Right forelimb (tissue), 1 donor: Measurements from ENCODE around the gene AHSP.
A peak's percentile ranks its signal among the peaks of the same experiment; 100 is the strongest.
"Not testable (repeated sequence)": the region's sequence is repeated elsewhere in the genome, so short reads cannot be mapped to it uniquely, and the experiment has no call there.

ENCODE experiments used
- DNase-seq: peaks from one replicate; pipeline ENCODE4 v3.0.0-alpha.2; 2018

Gene AHSP

GRCh38 chr16:31501226-31501965, 26.3 kb upstream of the AHSP start:
- DNase-seq = no peak

DNA sequence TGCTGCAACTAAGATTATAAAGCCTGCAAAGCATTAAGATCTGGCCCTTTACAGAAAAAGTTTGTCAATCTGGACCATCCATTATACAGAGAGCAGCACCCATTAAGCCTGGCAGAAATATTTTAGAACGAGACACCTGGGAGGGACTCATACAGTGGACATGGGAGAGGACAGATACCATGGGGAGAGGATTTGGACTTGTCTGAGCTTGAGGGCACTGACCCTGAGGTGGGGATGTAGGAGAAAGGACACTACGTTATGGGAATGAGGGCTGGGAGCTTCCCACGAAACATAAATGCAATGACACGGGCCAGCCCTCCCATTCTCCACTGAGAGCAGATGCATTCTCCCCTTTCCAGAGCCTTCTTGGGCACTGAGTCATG, 25.7 kb upstream of the AHSP start:
- DNase-seq = no peak

DNA sequence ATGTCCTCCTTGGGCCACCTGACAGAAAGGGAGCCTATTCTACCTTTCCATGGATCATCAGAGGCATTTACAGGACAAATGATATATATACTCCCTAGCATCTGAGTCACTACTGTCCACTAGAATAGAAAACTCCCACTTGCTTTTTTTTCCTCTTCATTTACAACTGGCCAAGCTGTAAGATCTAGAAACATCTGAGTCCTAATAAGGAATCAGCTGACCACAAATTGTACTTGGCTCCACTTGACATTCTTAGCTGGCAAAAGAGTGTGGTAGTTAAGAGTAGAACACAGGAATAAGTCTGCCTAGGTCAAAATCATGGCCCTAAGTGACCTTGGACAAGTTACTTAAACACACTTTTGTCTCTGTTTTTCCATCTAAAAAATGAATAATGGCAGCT, 24.7 kb upstream of the AHSP start:
- DNase-seq = no peak

DNA sequence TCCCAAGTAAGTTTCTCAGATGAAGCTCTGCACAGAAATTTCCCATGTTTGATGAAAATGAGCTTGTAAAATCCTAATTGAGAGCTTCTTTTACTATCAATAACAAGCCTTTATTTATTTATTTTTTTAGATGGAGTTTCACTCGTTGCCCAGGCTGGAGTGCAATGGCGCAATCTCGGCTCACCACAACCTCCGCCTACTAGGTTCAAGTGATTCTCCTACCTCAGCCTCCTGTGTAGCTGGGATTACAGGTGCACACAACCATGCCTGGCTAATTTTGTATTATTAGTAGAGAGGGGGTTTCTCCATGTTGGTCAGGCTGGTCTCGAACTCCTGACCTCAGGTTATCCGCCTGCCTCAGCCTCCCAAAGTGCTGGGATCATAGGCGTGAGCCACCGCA, 24.1 kb upstream of the AHSP start:
- DNase-seq = not testable (repeated sequence)

GRCh38 chr16:31504159-31504558, 23.5 kb upstream of the AHSP start:
- DNase-seq = no peak

DNA sequence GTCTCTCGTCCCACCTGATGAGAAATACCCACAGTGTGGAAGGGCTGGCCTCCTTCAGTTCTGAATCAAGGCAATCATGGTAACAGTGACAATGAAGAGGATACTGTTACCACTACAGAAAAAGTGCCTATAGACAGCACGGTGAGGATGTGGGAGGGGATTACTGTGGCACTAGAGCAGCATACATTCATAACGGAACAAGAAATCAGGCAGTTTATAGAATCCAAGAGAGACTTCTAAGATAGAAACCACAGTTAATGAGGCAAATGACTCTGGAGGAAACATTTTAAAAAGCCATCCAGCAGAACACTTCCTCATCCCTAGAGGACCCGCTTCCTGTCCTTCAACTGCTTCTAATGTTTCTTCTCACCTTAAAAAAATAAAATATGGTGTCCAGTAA, 22.2 kb upstream of the AHSP start:
- DNase-seq = no peak

DNA sequence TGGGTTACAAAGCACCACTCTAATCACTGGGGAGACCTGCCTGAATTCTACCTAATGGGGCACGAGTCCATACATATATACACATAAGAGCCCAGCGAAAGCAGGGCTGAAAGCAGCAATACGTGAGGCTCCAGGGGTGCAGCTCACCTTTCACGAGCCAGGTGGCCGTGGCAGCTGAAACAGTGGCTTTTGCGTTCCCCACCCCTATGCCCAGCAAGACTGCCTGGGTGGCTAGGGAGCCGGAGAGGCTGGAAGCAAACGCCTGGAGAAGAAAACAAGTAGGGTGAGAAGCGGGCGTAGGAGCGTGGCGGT, 20.1 kb upstream of the AHSP start:
- DNase-seq = no peak

DNA sequence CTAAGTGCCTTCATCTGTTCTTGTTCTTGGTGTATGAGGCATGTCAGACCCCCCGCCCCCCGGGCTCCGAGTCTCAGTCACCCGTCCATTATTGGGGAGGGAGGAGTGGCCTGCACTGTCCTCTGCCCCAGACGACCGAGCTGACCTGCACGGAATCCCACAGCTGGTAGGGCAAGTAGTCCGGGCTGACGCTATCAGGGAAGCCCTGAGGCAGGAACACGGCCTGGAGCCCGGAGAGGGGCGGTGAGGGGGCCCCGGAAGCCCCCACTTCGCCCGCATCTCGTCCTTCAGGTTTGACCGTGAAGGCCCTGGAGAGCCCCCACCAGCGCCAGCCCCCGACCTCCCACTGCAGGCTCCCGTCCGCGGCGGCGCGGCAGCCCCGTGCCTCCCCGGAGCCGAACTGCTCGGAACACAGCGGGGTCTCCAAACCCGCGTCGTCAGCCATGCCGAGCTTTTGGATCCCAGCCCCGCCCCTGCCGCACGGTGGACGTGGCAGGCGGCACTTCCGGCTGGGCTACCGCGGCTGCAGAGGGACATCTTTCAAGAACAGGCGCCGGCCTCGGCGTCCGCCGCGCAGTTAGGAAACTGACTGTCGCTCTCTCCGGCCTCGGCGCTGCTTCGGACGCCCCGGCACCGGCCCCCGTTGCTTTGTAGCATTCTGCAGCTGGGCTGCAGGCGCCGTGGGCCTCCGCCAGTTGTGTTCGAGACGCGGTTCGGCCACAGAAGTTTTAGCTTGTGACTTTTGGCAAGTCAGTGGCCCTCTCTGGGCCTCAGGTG, 19.6 kb upstream of the AHSP start, which contains the start of gene RUSF1:
Gene RUSF1 (minus strand): TSS at position 463 of the 777 bp plus-strand sequence. CDS start 18 bp downstream, at position 445.
- DNase-seq = peak; percentile 97

DNA sequence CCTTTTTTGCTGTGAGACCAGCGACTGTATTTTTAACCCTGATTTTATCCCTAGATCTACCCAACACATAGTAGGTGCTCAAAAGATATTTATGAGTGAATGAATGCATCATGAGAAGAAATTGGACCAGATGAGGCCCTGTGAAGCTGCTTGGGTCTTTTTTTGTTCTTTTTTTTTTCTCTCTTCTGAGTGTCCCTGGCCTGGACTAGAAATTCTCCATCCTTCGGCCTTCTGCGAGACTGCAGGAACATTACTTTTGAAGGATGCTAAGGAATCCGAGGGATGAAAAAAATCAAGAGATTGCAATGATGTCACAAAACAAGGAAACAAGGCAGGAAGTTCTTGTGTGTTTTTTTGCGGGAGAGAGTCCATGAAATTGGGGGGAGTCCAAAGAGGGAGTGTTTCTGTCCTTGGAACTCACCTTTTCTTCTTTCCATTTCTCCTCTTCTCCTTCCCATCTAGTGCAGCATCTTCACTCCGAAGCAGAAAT, 18.9 kb upstream of the AHSP start:
- no peak for DNase-seq

DNA sequence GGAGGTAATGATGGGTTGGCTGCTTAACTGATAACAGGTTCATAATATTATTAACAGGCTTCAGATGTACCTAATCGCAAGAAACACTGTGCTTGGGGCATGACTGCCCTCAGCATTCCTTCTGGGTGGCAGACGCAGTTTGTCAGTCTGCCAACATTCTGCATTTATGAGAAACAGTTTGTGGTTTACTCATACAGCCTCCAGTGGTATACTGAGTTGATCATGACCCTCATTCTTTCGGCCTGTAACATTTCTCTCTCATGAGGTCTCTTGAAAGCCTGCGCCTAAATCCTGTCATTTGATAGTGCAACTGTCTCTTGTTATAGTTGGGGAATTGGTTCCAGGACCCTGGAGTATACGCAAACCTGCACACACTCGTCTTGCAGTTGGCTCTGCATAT, 14.6 kb upstream of the AHSP start:
- DNase-seq = no peak

DNA sequence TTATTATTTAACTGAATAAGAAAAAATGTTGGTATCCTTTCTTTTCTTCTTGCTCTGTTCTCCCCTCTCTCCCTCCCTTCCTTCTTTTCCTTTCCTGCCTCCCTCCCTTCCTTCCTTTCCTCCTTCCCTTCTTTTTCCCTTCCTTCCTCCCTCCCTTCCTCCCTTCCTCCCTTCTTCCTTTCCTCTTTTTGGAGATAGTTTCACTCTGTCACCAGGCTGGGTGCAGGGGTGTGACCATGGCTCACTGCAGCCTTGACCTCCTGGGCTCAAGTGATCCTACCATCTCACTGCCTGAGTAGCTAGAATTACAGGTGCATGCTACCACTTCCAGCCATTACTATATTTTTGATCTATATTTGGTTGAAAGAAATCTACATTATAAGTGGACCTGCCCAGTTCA, 13.8 kb upstream of the AHSP start:
- no peak for DNase-seq

- DNase-seq = no peak
These were observed 9.8 kb upstream of the AHSP start for GRCh38 chr16:31517800-31518402.

DNA sequence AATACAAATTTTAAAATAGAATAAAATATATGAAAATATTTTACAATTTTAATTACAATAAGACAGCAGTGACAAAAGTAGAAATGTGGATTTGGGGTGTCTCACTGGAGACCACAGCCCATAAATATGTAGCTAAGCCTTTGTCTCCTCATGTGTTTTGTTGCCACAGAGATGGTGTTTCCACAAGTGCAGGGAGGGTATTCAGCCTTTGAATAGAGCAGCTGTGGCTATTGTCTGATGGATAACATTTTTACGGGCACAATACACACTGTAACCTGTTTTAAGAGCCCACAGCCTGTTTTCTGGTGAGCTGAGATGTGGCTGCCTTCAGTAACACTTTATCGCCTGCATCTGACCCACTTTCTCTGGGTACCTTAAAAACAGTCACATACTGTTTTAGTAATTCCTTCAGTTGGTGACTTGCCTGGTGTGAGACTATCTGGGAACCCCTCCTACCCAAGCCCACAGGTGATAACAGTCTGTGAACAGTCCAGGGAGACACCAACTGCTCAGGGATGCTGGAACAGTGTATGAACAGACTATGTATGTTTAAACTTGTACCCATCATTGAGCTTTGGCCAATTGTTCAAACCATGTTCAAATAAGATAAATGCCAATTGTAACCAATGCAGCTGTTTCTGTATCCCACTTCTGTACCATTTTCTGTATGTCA, 7.8 kb upstream of the AHSP start:
- no peak for DNase-seq

- DNase-seq = no peak
These were observed 6.3 kb upstream of the AHSP start for GRCh38 chr16:31521368-31521767.

GRCh38 chr16:31522071-31522470, 5.6 kb upstream of the AHSP start:
- no peak for DNase-seq

- not testable (repeated sequence) for DNase-seq
These were observed 3.9 kb upstream of the AHSP start for GRCh38 chr16:31523768-31524167.

DNA sequence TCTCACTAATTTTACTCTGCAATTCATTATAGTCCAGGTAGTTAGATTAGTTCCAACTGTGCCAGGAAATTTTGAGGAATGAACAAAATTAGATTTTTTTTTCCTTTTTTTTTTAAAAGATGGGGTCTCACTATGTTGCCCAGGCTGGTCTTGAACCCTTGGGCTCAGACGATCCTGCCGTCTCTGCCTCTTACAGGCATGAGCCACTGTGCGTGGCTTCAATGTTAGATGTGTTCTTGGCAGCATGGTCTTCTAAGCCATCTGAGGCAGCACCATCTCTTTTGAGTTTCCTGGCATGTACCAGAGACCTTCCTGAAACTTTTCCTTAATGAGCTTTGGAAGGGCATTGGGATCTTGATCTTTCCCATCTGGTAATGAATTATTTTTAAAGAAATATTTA, 2.6 kb upstream of the AHSP start:
- no peak for DNase-seq

GRCh38 chr16:31528523-31529107, 915 bp downstream of the AHSP start:
- DNase-seq = peak; percentile 66

- peak; percentile 75 for DNase-seq
These were observed 1.6 kb downstream of the AHSP start for GRCh38 chr16:31529108-31529936.

- DNase-seq = peak; percentile 47
These were observed 2.2 kb downstream of the AHSP start for GRCh38 chr16:31529937-31530312.

DNA sequence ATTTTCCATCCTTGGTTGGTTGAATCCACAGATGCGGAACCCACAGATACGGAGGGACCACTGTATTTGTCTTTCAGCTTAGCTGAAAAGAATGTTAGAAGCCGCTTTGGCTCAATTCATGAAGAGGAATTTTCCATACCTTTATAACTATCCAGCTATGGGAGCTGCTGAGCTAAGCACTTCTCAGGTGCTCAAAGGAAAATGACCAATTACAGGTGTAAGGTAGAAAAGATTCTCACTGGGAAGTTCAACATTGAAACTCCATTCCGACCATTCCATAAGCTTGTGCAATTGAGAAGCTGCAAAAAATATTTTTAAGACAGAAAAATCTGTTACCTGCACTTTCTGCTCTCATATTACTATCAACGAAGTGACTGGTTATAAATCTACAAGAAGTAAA, 2.7 kb downstream of the AHSP start:
- no peak for DNase-seq

- no peak for DNase-seq
These were observed 3.4 kb downstream of the AHSP start for GRCh38 chr16:31531096-31531495.
